Measurements from ENCODE around the gene MECP2.

DNA sequence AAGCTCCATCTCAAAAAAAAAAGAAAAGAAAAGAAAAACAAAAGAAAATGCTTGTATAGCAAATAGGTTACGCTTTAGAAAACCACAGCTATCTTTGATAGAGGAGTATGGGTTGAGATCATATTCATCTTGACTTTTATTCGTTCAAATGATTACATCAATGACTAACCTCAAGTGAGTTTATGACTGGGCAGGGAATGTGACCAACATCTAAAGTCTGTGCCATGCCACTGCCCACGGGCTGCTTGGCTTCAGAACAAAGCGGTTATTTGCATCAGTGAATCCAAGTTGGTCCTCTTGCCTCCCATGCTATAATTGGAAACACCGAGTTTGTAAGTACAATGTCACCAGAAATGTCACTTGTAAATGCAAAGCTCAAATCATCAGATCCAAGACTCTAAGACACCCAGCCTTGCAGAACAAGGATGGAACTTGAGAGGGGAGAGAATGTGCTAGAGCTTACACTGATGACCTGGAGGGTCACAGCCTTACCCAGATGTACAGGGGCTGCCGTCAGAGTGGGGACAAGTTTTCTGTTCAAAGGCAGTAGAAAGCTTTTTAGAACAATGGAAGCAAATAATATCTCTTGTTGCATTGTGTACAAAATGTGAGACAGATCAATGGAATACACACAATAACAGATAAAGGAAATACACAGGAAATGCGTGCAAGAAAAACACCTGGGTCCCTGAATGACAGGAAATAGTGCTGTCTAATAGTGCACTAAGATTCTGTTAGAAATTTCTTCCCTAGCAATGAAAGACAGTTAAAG lies 38.1 kb upstream of the MECP2 start:
- TF ChIP-seq, protein P1, sequence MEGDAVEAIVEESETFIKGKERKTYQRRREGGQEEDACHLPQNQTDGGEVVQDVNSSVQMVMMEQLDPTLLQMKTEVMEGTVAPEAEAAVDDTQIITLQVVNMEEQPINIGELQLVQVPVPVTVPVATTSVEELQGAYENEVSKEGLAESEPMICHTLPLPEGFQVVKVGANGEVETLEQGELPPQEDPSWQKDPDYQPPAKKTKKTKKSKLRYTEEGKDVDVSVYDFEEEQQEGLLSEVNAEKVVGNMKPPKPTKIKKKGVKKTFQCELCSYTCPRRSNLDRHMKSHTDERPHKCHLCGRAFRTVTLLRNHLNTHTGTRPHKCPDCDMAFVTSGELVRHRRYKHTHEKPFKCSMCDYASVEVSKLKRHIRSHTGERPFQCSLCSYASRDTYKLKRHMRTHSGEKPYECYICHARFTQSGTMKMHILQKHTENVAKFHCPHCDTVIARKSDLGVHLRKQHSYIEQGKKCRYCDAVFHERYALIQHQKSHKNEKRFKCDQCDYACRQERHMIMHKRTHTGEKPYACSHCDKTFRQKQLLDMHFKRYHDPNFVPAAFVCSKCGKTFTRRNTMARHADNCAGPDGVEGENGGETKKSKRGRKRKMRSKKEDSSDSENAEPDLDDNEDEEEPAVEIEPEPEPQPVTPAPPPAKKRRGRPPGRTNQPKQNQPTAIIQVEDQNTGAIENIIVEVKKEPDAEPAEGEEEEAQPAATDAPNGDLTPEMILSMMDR (IDR thresholded peaks at IDR 0.05), result no peak
- no peak for TF ChIP-seq ZFX (IDR thresholded peaks at IDR 0.05; ENCODE audit: borderline replicate concordance)

Measured in 22Rv1 (cell line).